ENCODE measurements around the gene KLK5.

The KLK5 gene

GRCh38 chr19:50910722-50911121, 42.1 kb downstream of the KLK5 start:
- Histone ChIP-seq H3K4me1 (ENCODE audit: control insufficient read depth in 2 of 2, insufficient read depth in 2 of 2, low read length in 2 of 2) (no peaks in the 10 kb centered on the region), H3K36me3 (ENCODE audit: control insufficient read depth in 2 of 2, insufficient read depth in 2 of 2, low read length in 2 of 2) (no peaks in the 10 kb centered on the region), H3K9me3 (ENCODE audit: control insufficient read depth in 2 of 2, low read length in 2 of 2) (no peaks in the 10 kb centered on the region), H3K9ac (ENCODE audit: low read depth in 1 of 2, low read length in 2 of 2) (no peak overlapping the region), H3K27me3 (ENCODE audit: control insufficient read depth in 2 of 2, insufficient read depth in 2 of 2, low read length in 2 of 2) (peaks cover 37 to 41% of the 10 kb centered on the region in 2 donors), H3K27ac (ENCODE audit: low read depth in 2 of 2, low read length in 2 of 2) (no peak overlapping the region), H3K4me3 (ENCODE audit: low read length in 2 of 2) (no peak overlapping the region)

GRCh38 chr19:50909240-50910070, 43.4 kb downstream of the KLK5 start:
- Histone ChIP-seq H3K9ac (ENCODE audit: low read depth in 1 of 2, low read length in 2 of 2) (no peak overlapping the region), H3K27me3 (ENCODE audit: control insufficient read depth in 2 of 2, insufficient read depth in 2 of 2, low read length in 2 of 2) (peaks cover 34 to 41% of the 10 kb centered on the region in 2 donors), H3K36me3 (ENCODE audit: control insufficient read depth in 2 of 2, insufficient read depth in 2 of 2, low read length in 2 of 2) (no peaks in the 10 kb centered on the region), H3K4me3 (ENCODE audit: low read length in 2 of 2) (peak overlapping the region; percentile 7 to 19), H3K4me1 (ENCODE audit: control insufficient read depth in 2 of 2, insufficient read depth in 2 of 2, low read length in 2 of 2) (no peaks in the 10 kb centered on the region), H3K27ac (ENCODE audit: low read depth in 2 of 2, low read length in 2 of 2) (no peak overlapping the region), H3K9me3 (ENCODE audit: control insufficient read depth in 2 of 2, low read length in 2 of 2) (no peaks in the 10 kb centered on the region)

DNA sequence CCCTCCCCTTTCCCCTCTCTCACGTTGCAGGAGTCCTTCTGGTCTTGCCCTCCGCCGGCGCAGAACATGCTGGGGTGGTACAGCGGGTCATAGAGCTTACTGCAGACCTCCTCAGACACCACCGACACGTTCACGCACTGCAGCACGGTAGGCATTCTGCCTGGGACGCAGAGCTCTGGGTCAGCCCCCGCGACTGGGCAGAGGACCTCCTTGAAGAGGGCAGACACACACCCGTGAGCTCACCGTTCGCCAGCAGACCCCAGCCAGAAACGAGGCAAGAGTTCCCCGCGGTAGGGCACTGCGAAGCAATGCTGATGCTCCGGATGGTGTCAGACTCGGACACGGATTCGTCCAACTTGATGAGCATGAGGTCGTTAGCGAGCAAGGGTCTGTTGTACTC, 44.5 kb downstream of the KLK5 start:
- no peaks in the 10 kb centered on the region for H3K36me3 ChIP-seq (ENCODE audit: control insufficient read depth in 2 of 2, insufficient read depth in 2 of 2, low read length in 2 of 2)
- no peak overlapping the region for H3K27ac ChIP-seq (ENCODE audit: low read depth in 2 of 2, low read length in 2 of 2)
- H3K27me3 ChIP-seq (ENCODE audit: control insufficient read depth in 2 of 2, insufficient read depth in 2 of 2, low read length in 2 of 2): peaks cover 33 to 41% of the 10 kb centered on the region in 2 donors
- no peak overlapping the region for H3K4me3 ChIP-seq (ENCODE audit: low read length in 2 of 2)
- no peaks in the 10 kb centered on the region for H3K4me1 ChIP-seq (ENCODE audit: control insufficient read depth in 2 of 2, insufficient read depth in 2 of 2, low read length in 2 of 2)
- no peak overlapping the region for H3K9ac ChIP-seq (ENCODE audit: low read depth in 1 of 2, low read length in 2 of 2)
- no peaks in the 10 kb centered on the region for H3K9me3 ChIP-seq (ENCODE audit: control insufficient read depth in 2 of 2, low read length in 2 of 2)

DNA sequence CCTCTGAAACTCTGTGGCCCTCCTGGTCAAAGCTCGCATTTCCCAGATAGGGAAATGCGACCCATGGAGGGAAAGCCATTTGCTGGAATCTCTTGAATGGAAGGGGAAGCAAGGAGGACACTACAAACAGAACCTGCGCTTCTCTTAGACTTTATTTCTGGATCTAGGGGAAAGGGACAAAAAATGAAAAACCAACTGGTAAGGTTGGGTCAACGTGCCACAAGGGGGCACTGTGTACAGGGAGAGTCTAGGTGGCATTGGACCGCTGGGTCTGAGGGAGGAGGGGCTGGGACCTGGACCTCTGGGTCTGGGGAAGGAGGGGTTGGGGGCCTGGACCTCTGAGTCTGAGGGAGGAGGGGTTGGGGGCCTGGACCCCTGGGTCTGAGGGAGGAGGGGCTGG, 46.6 kb downstream of the KLK5 start:
- Histone ChIP-seq H3K9me3 (ENCODE audit: control insufficient read depth in 2 of 2, low read length in 2 of 2) (no peaks in the 10 kb centered on the region), H3K27ac (ENCODE audit: low read depth in 2 of 2, low read length in 2 of 2) (no peak overlapping the region), H3K9ac (ENCODE audit: low read depth in 1 of 2, low read length in 2 of 2) (no peak overlapping the region), H3K4me1 (ENCODE audit: control insufficient read depth in 2 of 2, insufficient read depth in 2 of 2, low read length in 2 of 2) (no peaks in the 10 kb centered on the region), H3K36me3 (ENCODE audit: control insufficient read depth in 2 of 2, insufficient read depth in 2 of 2, low read length in 2 of 2) (no peaks in the 10 kb centered on the region), H3K4me3 (ENCODE audit: low read length in 2 of 2) (no peak overlapping the region), H3K27me3 (ENCODE audit: control insufficient read depth in 2 of 2, insufficient read depth in 2 of 2, low read length in 2 of 2) (peaks cover 20 to 26% of the 10 kb centered on the region in 2 donors)

GRCh38 chr19:50902640-50903039, 50.2 kb downstream of the KLK5 start:
- Histone ChIP-seq H3K36me3 (ENCODE audit: control insufficient read depth in 2 of 2, insufficient read depth in 2 of 2, low read length in 2 of 2) (no peaks in the 10 kb centered on the region), H3K9me3 (ENCODE audit: control insufficient read depth in 2 of 2, low read length in 2 of 2) (no peaks in the 10 kb centered on the region), H3K9ac (ENCODE audit: low read depth in 1 of 2, low read length in 2 of 2) (no peak overlapping the region), H3K4me1 (ENCODE audit: control insufficient read depth in 2 of 2, insufficient read depth in 2 of 2, low read length in 2 of 2) (no peaks in the 10 kb centered on the region), H3K4me3 (ENCODE audit: low read length in 2 of 2) (no peak overlapping the region), H3K27ac (ENCODE audit: low read depth in 2 of 2, low read length in 2 of 2) (no peak overlapping the region), H3K27me3 (ENCODE audit: control insufficient read depth in 2 of 2, insufficient read depth in 2 of 2, low read length in 2 of 2) (peaks cover 0 to 2% of the 10 kb centered on the region in 2 donors)

- Histone ChIP-seq H3K9me3 (ENCODE audit: control insufficient read depth in 2 of 2, low read length in 2 of 2) (no peaks in the 10 kb centered on the region), H3K27me3 (ENCODE audit: control insufficient read depth in 2 of 2, insufficient read depth in 2 of 2, low read length in 2 of 2) (no peaks in the 10 kb centered on the region), H3K9ac (ENCODE audit: low read depth in 1 of 2, low read length in 2 of 2) (no peak overlapping the region), H3K36me3 (ENCODE audit: control insufficient read depth in 2 of 2, insufficient read depth in 2 of 2, low read length in 2 of 2) (no peaks in the 10 kb centered on the region), H3K4me3 (ENCODE audit: low read length in 2 of 2) (no peak overlapping the region), H3K4me1 (ENCODE audit: control insufficient read depth in 2 of 2, insufficient read depth in 2 of 2, low read length in 2 of 2) (no peaks in the 10 kb centered on the region), H3K27ac (ENCODE audit: low read depth in 2 of 2, low read length in 2 of 2) (no peak overlapping the region)
Observed at GRCh38 chr19:50899569-50899968, 53.3 kb downstream of the KLK5 start.

GRCh38 chr19:50898018-50898417, 54.8 kb downstream of the KLK5 start:
- H3K4me3 ChIP-seq (ENCODE audit: low read length in 2 of 2): no peak overlapping the region
- H3K27ac ChIP-seq (ENCODE audit: low read depth in 2 of 2, low read length in 2 of 2): no peak overlapping the region
- H3K9me3 ChIP-seq (ENCODE audit: control insufficient read depth in 2 of 2, low read length in 2 of 2): no peaks in the 10 kb centered on the region
- H3K36me3 ChIP-seq (ENCODE audit: control insufficient read depth in 2 of 2, insufficient read depth in 2 of 2, low read length in 2 of 2): no peaks in the 10 kb centered on the region
- H3K27me3 ChIP-seq (ENCODE audit: control insufficient read depth in 2 of 2, insufficient read depth in 2 of 2, low read length in 2 of 2): no peaks in the 10 kb centered on the region
- no peaks in the 10 kb centered on the region for H3K4me1 ChIP-seq (ENCODE audit: control insufficient read depth in 2 of 2, insufficient read depth in 2 of 2, low read length in 2 of 2)
- no peak overlapping the region for H3K9ac ChIP-seq (ENCODE audit: low read depth in 1 of 2, low read length in 2 of 2)

DNA sequence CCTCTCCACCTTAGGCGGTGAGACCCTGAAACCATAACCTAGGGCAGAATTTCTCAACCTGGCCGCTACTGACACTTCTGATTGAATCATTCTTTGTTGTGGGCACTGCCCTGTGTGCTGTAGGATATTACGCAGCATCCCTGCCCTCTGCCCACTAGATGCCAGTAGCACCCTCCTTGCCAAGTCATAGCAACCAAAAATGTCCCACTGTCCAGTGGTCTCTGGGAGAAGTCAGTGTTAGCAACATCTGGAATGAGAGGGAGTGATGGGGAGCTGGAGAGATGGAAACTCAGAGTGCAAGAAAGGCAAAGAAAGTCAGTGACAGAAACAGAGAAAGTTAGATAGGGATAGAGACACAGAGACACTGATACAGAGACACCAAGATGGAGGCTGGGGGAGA, 55.2 kb downstream of the KLK5 start:
- H3K4me3 ChIP-seq (ENCODE audit: low read length in 2 of 2): no peak overlapping the region
- no peaks in the 10 kb centered on the region for H3K36me3 ChIP-seq (ENCODE audit: control insufficient read depth in 2 of 2, insufficient read depth in 2 of 2, low read length in 2 of 2)
- no peak overlapping the region for H3K9ac ChIP-seq (ENCODE audit: low read depth in 1 of 2, low read length in 2 of 2)
- H3K4me1 ChIP-seq (ENCODE audit: control insufficient read depth in 2 of 2, insufficient read depth in 2 of 2, low read length in 2 of 2): no peaks in the 10 kb centered on the region
- H3K9me3 ChIP-seq (ENCODE audit: control insufficient read depth in 2 of 2, low read length in 2 of 2): no peaks in the 10 kb centered on the region
- no peaks in the 10 kb centered on the region for H3K27me3 ChIP-seq (ENCODE audit: control insufficient read depth in 2 of 2, insufficient read depth in 2 of 2, low read length in 2 of 2)
- H3K27ac ChIP-seq (ENCODE audit: low read depth in 2 of 2, low read length in 2 of 2): no peak overlapping the region

GRCh38 chr19:50897191-50897607, 55.6 kb downstream of the KLK5 start:
- no peaks in the 10 kb centered on the region for H3K36me3 ChIP-seq (ENCODE audit: control insufficient read depth in 2 of 2, insufficient read depth in 2 of 2, low read length in 2 of 2)
- H3K27me3 ChIP-seq (ENCODE audit: control insufficient read depth in 2 of 2, insufficient read depth in 2 of 2, low read length in 2 of 2): no peaks in the 10 kb centered on the region
- no peaks in the 10 kb centered on the region for H3K4me1 ChIP-seq (ENCODE audit: control insufficient read depth in 2 of 2, insufficient read depth in 2 of 2, low read length in 2 of 2)
- H3K9me3 ChIP-seq (ENCODE audit: control insufficient read depth in 2 of 2, low read length in 2 of 2): no peaks in the 10 kb centered on the region
- H3K4me3 ChIP-seq (ENCODE audit: low read length in 2 of 2): no peak overlapping the region
- H3K27ac ChIP-seq (ENCODE audit: low read depth in 2 of 2, low read length in 2 of 2): no peak overlapping the region
- H3K9ac ChIP-seq (ENCODE audit: low read depth in 1 of 2, low read length in 2 of 2): no peak overlapping the region

DNA sequence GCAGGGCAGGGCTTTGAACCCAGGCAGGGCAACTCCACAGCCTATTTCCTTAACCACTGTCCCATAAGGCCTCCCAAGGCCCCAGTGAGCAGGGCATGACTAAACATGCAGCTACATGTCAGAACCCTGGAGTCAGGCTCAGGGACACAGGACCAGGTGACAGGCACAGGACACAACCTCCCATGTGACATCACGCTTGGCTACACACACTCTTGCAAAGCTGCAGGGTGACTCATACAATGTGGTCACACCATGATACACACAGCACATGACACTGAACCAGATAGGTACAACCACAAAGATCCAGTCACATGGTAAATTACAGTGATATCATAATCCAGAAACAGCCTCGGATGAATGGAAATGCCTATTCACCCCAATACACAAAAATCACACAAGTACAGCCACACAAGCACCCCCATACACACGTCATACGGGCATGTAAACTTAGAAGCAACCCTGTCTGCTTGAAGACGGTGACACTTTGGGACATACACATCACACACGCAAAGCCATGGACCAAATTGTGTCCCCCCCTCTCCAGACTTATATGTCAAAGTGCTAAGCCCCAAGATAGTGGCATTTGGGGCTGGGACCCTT, 56.1 kb downstream of the KLK5 start:
- no peak overlapping the region for H3K4me3 ChIP-seq (ENCODE audit: low read length in 2 of 2)
- H3K27me3 ChIP-seq (ENCODE audit: control insufficient read depth in 2 of 2, insufficient read depth in 2 of 2, low read length in 2 of 2): no peaks in the 10 kb centered on the region
- H3K27ac ChIP-seq (ENCODE audit: low read depth in 2 of 2, low read length in 2 of 2): no peak overlapping the region
- no peaks in the 10 kb centered on the region for H3K4me1 ChIP-seq (ENCODE audit: control insufficient read depth in 2 of 2, insufficient read depth in 2 of 2, low read length in 2 of 2)
- no peak overlapping the region for H3K9ac ChIP-seq (ENCODE audit: low read depth in 1 of 2, low read length in 2 of 2)
- no peaks in the 10 kb centered on the region for H3K36me3 ChIP-seq (ENCODE audit: control insufficient read depth in 2 of 2, insufficient read depth in 2 of 2, low read length in 2 of 2)
- no peaks in the 10 kb centered on the region for H3K9me3 ChIP-seq (ENCODE audit: control insufficient read depth in 2 of 2, low read length in 2 of 2)

All from mucosa of rectum (tissue), 2 donors.